H1 (cell line): Measurements from ENCODE around the gene SPAG16. TPM values are rescaled to one million over a fixed set of nuclear protein-coding genes. Genes with fewer than 3 reads are reported as not detected.
A peak's percentile ranks its signal among the peaks of the same experiment; 100 is the strongest.

Experiments used
- CTCF ChIA-PET: fragments of 300-600 bp; sonication (Branson Sonifier 250); formaldehyde crosslinking; loops from one replicate; lab custom pipeline; 2021; ENCODE audit not compliant: partially characterized antibody; lab: Charles Lee
- POLR2A ChIA-PET: fragments of 300-600 bp; sonication (Branson Sonifier 250); formaldehyde crosslinking; loops from one replicate; lab custom pipeline; 2021; ENCODE audit warnings: inconsistent platforms; ENCODE audit not compliant: partially characterized antibody; lab: Charles Lee
- DNase-seq, 2 experiments: peaks; one replicate each; pipeline versions ENCODE4 v3.0.0 to v3.0.0-alpha.2; 2010 to 2022; ENCODE audit warnings: low spot score in 2 of 2, low read depth in 1 of 2, mixed read lengths in 1 of 2
- FAIRE-seq: peaks from 2 replicates; lab custom pipeline; 2011; peaks lifted over from hg19 to GRCh38; lab: Jason Lieb, UNC
- H2AFZ ChIP-seq: 2 replicates; pipeline ENCODE4 v1.8.1; 2012; ENCODE audit warnings: low read length, inconsistent platforms
- H2AK5ac ChIP-seq: 2 replicates; pipeline ENCODE4 v1.6.1; 2013; ENCODE audit warnings: low read depth, low read length
- H2BK120ac ChIP-seq: replicated peaks from 2 replicates; pipeline ENCODE3; 2013; ENCODE audit warnings: low read depth, low read length, inconsistent platforms
- H2BK12ac ChIP-seq: 2 replicates; pipeline ENCODE4 v1.6.1; 2013; ENCODE audit warnings: low read depth, low read length
- H2BK15ac ChIP-seq: 2 replicates; pipeline ENCODE4 v1.6.1; 2013; ENCODE audit warnings: low read length
- H2BK20ac ChIP-seq: 2 replicates; pipeline ENCODE4 v1.6.1; 2013; ENCODE audit warnings: low read length
- H2BK5ac ChIP-seq: 2 replicates; pipeline ENCODE4 v1.6.1; 2013; ENCODE audit warnings: low read depth, low read length
- H3K14ac ChIP-seq: 2 replicates; pipeline ENCODE4 v1.6.1; 2013; ENCODE audit warnings: inconsistent platforms; ENCODE audit not compliant: insufficient read length
- H3K18ac ChIP-seq: 2 replicates; pipeline ENCODE4 v1.6.1; 2013; ENCODE audit warnings: low read length; ENCODE audit errors: extremely low read depth
- H3K23ac ChIP-seq: 2 replicates; pipeline ENCODE4 v1.6.1; 2013; ENCODE audit warnings: inconsistent platforms; ENCODE audit not compliant: insufficient read length
- H3K23me2 ChIP-seq: 2 replicates; pipeline ENCODE4 v1.6.1; 2013; ENCODE audit warnings: low read depth, low read length
- H3K27ac ChIP-seq: 2 replicates; pipeline ENCODE4 v1.6.1; 2011; ENCODE audit warnings: low read depth, low read length, inconsistent platforms
- H3K27me3 ChIP-seq, 4 experiments: replicated peaks in 1 of 4; 1 replicate in 1 of 4; 2 replicates in 3 of 4; pipeline versions ENCODE4 v1.6.1 to v1.8.1; 2011 to 2013; ENCODE audit warnings: low read length in 3 of 4, mild to moderate bottlenecking in 3 of 4, inconsistent platforms in 2 of 4, mixed read lengths in 2 of 4, moderate library complexity in 1 of 4; ENCODE audit not compliant: control insufficient read depth in 3 of 4, insufficient read depth in 3 of 4; ENCODE audit errors: extremely low read depth in 1 of 4
- H3K36me3 ChIP-seq, 4 experiments: 2 replicates each; pipeline versions ENCODE4 v1.6.1 to v1.8.1; 2011 to 2013; ENCODE audit warnings: mild to moderate bottlenecking in 4 of 4, low read length in 3 of 4, moderate library complexity in 2 of 4, control low read depth in 1 of 4, inconsistent platforms in 1 of 4; ENCODE audit not compliant: insufficient read depth in 4 of 4, control insufficient read depth in 2 of 4
- H3K4ac ChIP-seq: replicated peaks from 2 replicates; pipeline ENCODE3; 2013; ENCODE audit warnings: low read length, low read depth, mixed read lengths, inconsistent platforms; ENCODE audit not compliant: insufficient read length
- H3K4me1 ChIP-seq, 4 experiments: replicated peaks in 1 of 4; 1 replicate in 1 of 4; 2 replicates in 3 of 4; pipeline versions ENCODE4 v1.6.1 to v1.8.1; 2011 to 2013; ENCODE audit warnings: low read length in 3 of 4, inconsistent platforms in 2 of 4, mixed read lengths in 1 of 4; ENCODE audit not compliant: insufficient read depth in 4 of 4, control insufficient read depth in 3 of 4
- H3K4me2 ChIP-seq, 2 experiments: 2 replicates each; pipeline versions ENCODE4 v1.6.1 to v1.8.1; 2011 to 2013; ENCODE audit warnings: low read depth in 2 of 2, low read length in 2 of 2, control low read depth in 1 of 2, inconsistent platforms in 1 of 2, mild to moderate bottlenecking in 1 of 2; ENCODE audit not compliant: insufficient read depth in 1 of 2
- H3K4me3 ChIP-seq, 4 experiments: fragments of 200-600, 300-600 bp in 1 of 4; sonication (generic), shearing (Covaris generic), sonication (Bioruptor Twin) in 1 of 4; 2 replicates each; pipeline versions ENCODE4 v1.5.1 to v1.8.1; 2011 to 2016; ENCODE audit warnings: low read length in 4 of 4, low read depth in 3 of 4, control low read depth in 2 of 4, inconsistent platforms in 2 of 4, mild to moderate bottlenecking in 2 of 4, mixed read lengths in 1 of 4, moderate library complexity in 1 of 4; ENCODE audit not compliant: insufficient read depth in 2 of 4; ENCODE audit errors: extremely low read depth in 1 of 4
- H3K56ac ChIP-seq: replicated peaks from 2 replicates; pipeline ENCODE3; 2013; ENCODE audit warnings: low read depth, mild to moderate bottlenecking, mixed read lengths, low read length, inconsistent platforms; ENCODE audit not compliant: insufficient read length
- H3K79me1 ChIP-seq: 2 replicates; pipeline ENCODE4 v1.6.1; 2013; ENCODE audit warnings: low read depth, low read length, control low read depth
- H3K79me2 ChIP-seq, 2 experiments: 2 replicates each; pipeline versions ENCODE4 v1.6.1 to v1.8.1; 2012 to 2013; ENCODE audit warnings: low read length in 2 of 2, mild to moderate bottlenecking in 2 of 2, inconsistent platforms in 1 of 2; ENCODE audit not compliant: insufficient read depth in 2 of 2, control insufficient read depth in 1 of 2
- H3K9ac ChIP-seq, 4 experiments: replicated peaks in 1 of 4; 1 replicate in 1 of 4; 2 replicates in 3 of 4; pipeline versions ENCODE4 v1.6.1 to v1.8.1; 2011 to 2013; ENCODE audit warnings: low read depth in 3 of 4, low read length in 3 of 4, control low read depth in 2 of 4, mild to moderate bottlenecking in 2 of 4, moderate library complexity in 2 of 4, inconsistent platforms in 1 of 4; ENCODE audit errors: extremely low read depth in 1 of 4
- H3K9me3 ChIP-seq, 2 experiments: 2 replicates each; pipeline versions ENCODE4 v1.6.1 to v1.8.1; 2012 to 2013; ENCODE audit warnings: mild to moderate bottlenecking in 2 of 2, moderate library complexity in 2 of 2, control low read depth in 1 of 2, inconsistent platforms in 1 of 2, low read depth in 1 of 2, low read length in 1 of 2, mixed read lengths in 1 of 2; ENCODE audit not compliant: insufficient read depth in 2 of 2
- H4K20me1 ChIP-seq, 2 experiments: replicated peaks in 1 of 2; 2 replicates each; pipeline versions ENCODE3 to v1.8.1; 2011 to 2013; ENCODE audit warnings: inconsistent platforms in 2 of 2, low read length in 2 of 2, mild to moderate bottlenecking in 1 of 2; ENCODE audit not compliant: insufficient read depth in 2 of 2, control insufficient read depth in 1 of 2
- H4K5ac ChIP-seq: 2 replicates; pipeline ENCODE4 v1.6.1; 2013; ENCODE audit warnings: low read length, low read depth, mixed read lengths, inconsistent platforms; ENCODE audit not compliant: insufficient read length
- H4K8ac ChIP-seq: 2 replicates; pipeline ENCODE4 v1.8.0; 2013; ENCODE audit warnings: mild to moderate bottlenecking, moderate library complexity, low read length, inconsistent platforms; ENCODE audit not compliant: insufficient read depth; ENCODE audit errors: extremely low read depth
- H4K91ac ChIP-seq: replicated peaks from 2 replicates; pipeline ENCODE3; 2013; ENCODE audit warnings: low read length, mixed read lengths, inconsistent platforms; ENCODE audit not compliant: insufficient read length
- POU5F1 ChIP-seq: IDR thresholded peaks from 2 replicates; pipeline ENCODE4 v1.6.1; 2011; ENCODE audit warnings: low read depth, mild to moderate bottlenecking, low read length, moderate library complexity
- polyA plus RNA-seq, 7 experiments: library from polyadenylated mRNA; depleted of rRNA in 3 of 7; stranded (reverse) in 5 of 7; unstranded in 2 of 7; fragments of >200 nt in 5 of 7; fragments of 200-250 nt in 2 of 7; gene quantifications; 1 replicate in 5 of 7; 2 replicates in 1 of 7; 4 replicates in 1 of 7; pipeline versions ENCODE4 v1.2.1 to v1.2.3, GENCODE V29; 2011 to 2013; ENCODE audit warnings: missing spikeins in 2 of 7, mixed read lengths in 2 of 7
- total RNA-seq: library from RNA; stranded (reverse); fragmentation: NEBNext Ultra II Directional; extraction: Animal tissue kit (Norgen Biotek cat#: 25700); gene quantifications from 2 replicates; pipeline ENCODE4 v1.2.1, GENCODE V29; 2021

SPAG16 gene
- total and polyA plus RNA-seq, 2 of the 8 experiments (the other 6 are each of a cell fraction or from before 2014, with no cell fraction given), result 6.0 to 14.9 TPM

DNA sequence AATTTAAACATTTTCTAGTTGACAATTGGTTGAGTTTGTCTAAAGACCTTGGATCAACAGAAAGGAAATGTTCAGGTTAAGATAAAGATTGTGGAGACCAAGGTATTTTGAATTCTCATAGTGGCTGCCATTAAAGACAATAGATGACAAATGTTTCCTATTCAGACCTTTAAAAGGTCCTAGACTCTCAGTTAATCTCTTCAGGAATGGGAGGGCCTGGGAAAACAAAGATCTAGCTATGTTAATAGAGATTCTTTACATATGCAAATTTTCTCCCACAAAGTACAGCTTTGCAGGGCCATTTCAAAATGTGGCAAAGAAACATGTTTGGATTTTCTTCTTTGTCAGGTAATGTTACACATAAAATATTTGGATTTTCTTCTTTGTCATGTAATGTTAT lies 403.9 kb downstream of the SPAG16 start:
- Histone ChIP-seq H3K27ac (no peak overlapping the region), H2AK5ac (no peak overlapping the region), H2BK20ac (no peak overlapping the region), H3K4ac (no peak overlapping the region), H3K9me3 (peaks cover 6 to 9% of the 10 kb centered on the region in 2 experiments; a peak in 3 of 4 replicates), H3K79me1 (no peaks in the 10 kb centered on the region), H3K4me2 (no peak overlapping the region), H3K36me3 (no peaks in the 10 kb centered on the region; a peak in 1 of 8 replicates), H4K8ac (no peak overlapping the region), H4K91ac (no peak overlapping the region), H2BK5ac (0 out of 2 replicates have a peak overlapping the region, but pooled peaks have one; percentile 71), H3K4me3 (no peak overlapping the region; a peak in 1 of 8 replicates), H2BK12ac (no peak overlapping the region), H3K9ac (no peak overlapping the region), H3K56ac (no peak overlapping the region), H4K5ac (no peak overlapping the region), H4K20me1 (no peaks in the 10 kb centered on the region), H3K4me1 (peaks cover 0 to 4% (median 2%) of the 10 kb centered on the region in 4 experiments; a peak in 2 of 7 replicates), H2BK15ac (no peak overlapping the region), H2AFZ (no peak overlapping the region), H2BK120ac (no peak overlapping the region), H3K23me2 (no peaks in the 10 kb centered on the region), H3K79me2 (no peaks in the 10 kb centered on the region), H3K23ac (no peak overlapping the region), H3K18ac (no peak overlapping the region), H3K27me3 (no peaks in the 10 kb centered on the region), H3K14ac (no peak overlapping the region)
- peak in 1 of 2 experiments; percentile 1 for DNase-seq
- ChIA-PET CTCF (no interaction called here), POLR2A (no interaction called here)
- FAIRE-seq, result no peak
- TF ChIP-seq POU5F1, result peak; percentile 63; the same call in 1 of the 2 replicates
